Heart left ventricle (tissue), 16 donors: ENCODE measurements around the gene PHF14. TPM values are rescaled to one million over a fixed set of nuclear protein-coding genes. Genes with fewer than 3 reads are reported as not detected.

Source experiments
- ATAC-seq, 4 donors: fragments of 200-7000 bp; cut with Tn5 transposase; one replicate each; pipeline ENCODE4 v1.9.1; 2020 to 2022; ENCODE audit warnings: moderate library complexity in 4 of 4, mild to moderate bottlenecking in 3 of 4, moderate number of reproducible peaks in 1 of 4
- DNase-seq, 5 donors: peaks; one replicate each; pipeline ENCODE4 v3.0.0-alpha.2; 2020
- H3K27ac ChIP-seq, 12 donors: fragments of 200-600 bp; sonication (generic) in 4 of 12; one replicate each; pipeline versions ENCODE4 v1.5.0 to v1.8.0; 2016 to 2022; ENCODE audit warnings: mild to moderate bottlenecking in 2 of 12
- H3K27me3 ChIP-seq, 9 donors: fragments of 200-600 bp; sonication (generic) in 2 of 9; one replicate each; pipeline versions ENCODE4 v1.5.1 to v1.8.0; 2016 to 2022; ENCODE audit warnings: mild to moderate bottlenecking in 3 of 9
- H3K36me3 ChIP-seq, 9 donors: fragments of 200-600 bp; sonication (generic) in 2 of 9; one replicate each; pipeline versions ENCODE4 v1.5.0 to v1.8.0; 2018 to 2022; ENCODE audit warnings: mild to moderate bottlenecking in 2 of 9
- H3K4me1 ChIP-seq, 12 donors: fragments of 200-600 bp; sonication (generic) in 4 of 12; one replicate each; pipeline versions ENCODE4 v1.5.0 to v1.8.0; 2016 to 2022; ENCODE audit warnings: mild to moderate bottlenecking in 3 of 12
- H3K4me3 ChIP-seq, 12 donors: fragments of 200-600 bp; sonication (generic) in 4 of 12; one replicate each; pipeline versions ENCODE4 v1.5.0 to v1.8.0; 2017 to 2022; ENCODE audit warnings: mild to moderate bottlenecking in 9 of 12, moderate library complexity in 4 of 12
- H3K9me3 ChIP-seq, 12 donors: fragments of 200-600 bp; sonication (generic) in 4 of 12; one replicate each; pipeline versions ENCODE4 v1.5.0 to v1.8.0; 2016 to 2022; ENCODE audit warnings: mild to moderate bottlenecking in 1 of 12
- POLR2A ChIP-seq, 2 donors: fragments of 450-650 bp; IDR thresholded peaks; one replicate each; pipeline ENCODE4 v1.6.1; 2017; ENCODE audit warnings: antibody characterized with exemption in 2 of 2, mild to moderate bottlenecking in 2 of 2, moderate library complexity in 2 of 2
- WGBS, 4 donors: extraction: QIAGEN DNeasy Blood & Tissue Kit in 2 of 4; methylation state at CpG; one replicate each; pipeline versions ENCODE4 v1.1.5 to v1.1.7; 2013 to 2018; 5-methylcytosine and 5-hydroxymethylcytosine counted together
- intact Hi-C, 10 donors: fragments of 100-400 bp; cut with DNase I; formaldehyde crosslinking; loops; one replicate each; pipeline versions ENCODE4 v1.11.1 to v1.14.2; 2022
- polyA plus RNA-seq, 2 donors: library from polyadenylated mRNA; stranded (reverse); fragments of 200-250 nt; gene quantifications; one replicate each; pipeline ENCODE4 v1.2.3, GENCODE V29; 2013
- total RNA-seq, 9 donors: library from RNA; depleted of rRNA in 2 of 9; stranded (reverse); fragments of >200 nt in 2 of 9; fragmentation: NEBNext Ultra II Directional in 3 of 9; extraction: Animal tissue kit (Norgen Biotek cat#: 25700) in 3 of 9; gene quantifications; one replicate each; pipeline versions ENCODE4 v1.1.0 to v1.2.4, GENCODE V29; 2016 to 2023
- TF ChIP-seq, protein P1 (sequence below), 12 donors: fragments of 200-600 bp; sonication (generic) in 4 of 12; IDR thresholded peaks; one replicate each; pipeline versions ENCODE4 v1.5.0 to v1.8.0; 2018 to 2022; ENCODE audit warnings: antibody characterized with exemption in 12 of 12, mild to moderate bottlenecking in 5 of 12
- donor health status: ischemic (EF 13 %, LVEDD 7.1; RV severe dilation, severe dysfunction).
- donor health status: healthy with polysubstance abuse.
- donor health status: DM: no; HTN: yes; CAD: no.
- donor health status: DM: no; HTN: no; CAD: no.
- donor health status: ischemic (EF 25% LVEDD 6.9; RV normal size, moderate dysfunction).
- donor health status: ischemic (EF 25% LVEDD 5.7; RV mildly dilated, moderate dysfunction).
- donor health status: healthy.
- donor health status: DM: yes; HTN: yes; CAD: no.
- donor health status: ischemic (EF 35%, LVEDD 5.7; RV mildly dilated, moderate dysfunction).
- donor health status: nonischemic (EF 11% LVEDD 7.7; RV severe dilation, severe dysfunction).
- donor health status: DM: yes; HTN: yes; CAD: no.
- donor health status: PGD.
- donor health status: ischemic (EF 29% LVEDD 5.4; RV normal size, mild dysfunction).
- donor health status: nonischemic (EF 23%, LVEDD 6.1; RV moderate dilation, normal function).

The PHF14 gene
- total and polyA plus RNA-seq, 11 donors: 8.8 to 21.4 (median 14.3) TPM

DNA sequence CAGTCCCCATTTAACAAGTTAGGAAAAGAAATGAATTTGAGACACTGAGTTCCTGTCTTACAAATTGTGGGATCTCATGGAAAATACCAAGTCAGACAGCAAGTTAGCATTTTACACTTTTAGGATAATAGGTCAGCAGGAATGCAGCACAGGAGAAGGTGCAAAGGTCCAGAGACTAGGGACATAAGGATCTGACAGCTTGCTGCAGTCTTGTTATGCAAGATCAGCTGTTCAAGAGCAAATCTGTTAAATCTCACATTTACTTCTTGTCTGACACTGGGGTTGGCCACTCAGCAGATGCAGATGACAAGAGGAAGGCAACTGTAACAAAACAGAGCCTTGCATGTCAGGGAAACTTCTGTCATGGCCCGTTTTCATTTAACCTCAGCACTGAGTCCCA is 239.6 kb downstream of the PHF14 start:
- WGBS, 4 donors: 26 to 75% (median 60%) methylated on average over 1 of the region's 1 CpG
- TF ChIP-seq, protein P1, sequence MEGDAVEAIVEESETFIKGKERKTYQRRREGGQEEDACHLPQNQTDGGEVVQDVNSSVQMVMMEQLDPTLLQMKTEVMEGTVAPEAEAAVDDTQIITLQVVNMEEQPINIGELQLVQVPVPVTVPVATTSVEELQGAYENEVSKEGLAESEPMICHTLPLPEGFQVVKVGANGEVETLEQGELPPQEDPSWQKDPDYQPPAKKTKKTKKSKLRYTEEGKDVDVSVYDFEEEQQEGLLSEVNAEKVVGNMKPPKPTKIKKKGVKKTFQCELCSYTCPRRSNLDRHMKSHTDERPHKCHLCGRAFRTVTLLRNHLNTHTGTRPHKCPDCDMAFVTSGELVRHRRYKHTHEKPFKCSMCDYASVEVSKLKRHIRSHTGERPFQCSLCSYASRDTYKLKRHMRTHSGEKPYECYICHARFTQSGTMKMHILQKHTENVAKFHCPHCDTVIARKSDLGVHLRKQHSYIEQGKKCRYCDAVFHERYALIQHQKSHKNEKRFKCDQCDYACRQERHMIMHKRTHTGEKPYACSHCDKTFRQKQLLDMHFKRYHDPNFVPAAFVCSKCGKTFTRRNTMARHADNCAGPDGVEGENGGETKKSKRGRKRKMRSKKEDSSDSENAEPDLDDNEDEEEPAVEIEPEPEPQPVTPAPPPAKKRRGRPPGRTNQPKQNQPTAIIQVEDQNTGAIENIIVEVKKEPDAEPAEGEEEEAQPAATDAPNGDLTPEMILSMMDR (IDR thresholded peaks at IDR 0.05): no peak
- no peak for TF ChIP-seq POLR2A (IDR thresholded peaks at IDR 0.05)
- Histone ChIP-seq H3K36me3 (no peaks in the 10 kb centered on the region), H3K27me3 (no peaks in the 10 kb centered on the region), H3K27ac (no peak overlapping the region), H3K4me1 (peaks cover 0 to 7% (median 0%) of the 10 kb centered on the region in 12 donors), H3K9me3 (no peaks in the 10 kb centered on the region), H3K4me3 (no peak overlapping the region)
- ATAC-seq (no peak), DNase-seq (no peak)
- intact Hi-C loops: loop anchor here in 2 of 10 donors (10.0 kb wide), 2 partner anchors 148 to 238 kb away; partner anchors contain the start of gene PHF14 (in 1 of the 2)

DNA sequence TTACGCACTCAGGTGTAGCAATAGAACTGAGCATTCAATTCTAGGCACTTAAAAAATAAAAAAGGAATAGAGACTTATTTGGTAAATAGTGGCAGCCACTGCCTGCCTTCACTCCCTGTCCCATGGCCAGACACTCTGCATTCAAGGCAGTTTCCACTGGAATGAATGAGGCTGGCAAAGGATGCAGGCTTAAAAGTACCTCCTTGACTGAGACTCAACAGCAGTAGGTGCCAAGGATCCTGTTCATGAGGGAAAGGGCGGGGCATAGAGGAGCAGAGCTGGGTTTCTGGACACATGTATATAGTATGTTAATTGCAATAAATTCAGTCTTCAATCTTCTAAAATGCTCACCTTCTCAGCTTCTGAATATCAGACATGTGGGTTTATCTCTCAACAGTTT is 242.6 kb downstream of the PHF14 start:
- DNase-seq: no peak
- Histone ChIP-seq H3K36me3 (no peaks in the 10 kb centered on the region), H3K4me3 (no peak overlapping the region), H3K9me3 (no peaks in the 10 kb centered on the region), H3K27me3 (no peaks in the 10 kb centered on the region), H3K4me1 (peaks cover 0 to 8% (median 0%) of the 10 kb centered on the region in 12 donors), H3K27ac (no peak overlapping the region)
- TF ChIP-seq POLR2A (IDR thresholded peaks at IDR 0.05): no peak
- no peak for ATAC-seq
- WGBS, 4 donors: 77 to 87% (median 85%) methylated on average over 2 of the region's 2 CpGs
- intact Hi-C loops: loop anchor here in 2 of 10 donors (10.0 kb wide), 2 partner anchors 151 to 241 kb away; partner anchors contain the start of gene PHF14 (in 1 of the 2)

DNA sequence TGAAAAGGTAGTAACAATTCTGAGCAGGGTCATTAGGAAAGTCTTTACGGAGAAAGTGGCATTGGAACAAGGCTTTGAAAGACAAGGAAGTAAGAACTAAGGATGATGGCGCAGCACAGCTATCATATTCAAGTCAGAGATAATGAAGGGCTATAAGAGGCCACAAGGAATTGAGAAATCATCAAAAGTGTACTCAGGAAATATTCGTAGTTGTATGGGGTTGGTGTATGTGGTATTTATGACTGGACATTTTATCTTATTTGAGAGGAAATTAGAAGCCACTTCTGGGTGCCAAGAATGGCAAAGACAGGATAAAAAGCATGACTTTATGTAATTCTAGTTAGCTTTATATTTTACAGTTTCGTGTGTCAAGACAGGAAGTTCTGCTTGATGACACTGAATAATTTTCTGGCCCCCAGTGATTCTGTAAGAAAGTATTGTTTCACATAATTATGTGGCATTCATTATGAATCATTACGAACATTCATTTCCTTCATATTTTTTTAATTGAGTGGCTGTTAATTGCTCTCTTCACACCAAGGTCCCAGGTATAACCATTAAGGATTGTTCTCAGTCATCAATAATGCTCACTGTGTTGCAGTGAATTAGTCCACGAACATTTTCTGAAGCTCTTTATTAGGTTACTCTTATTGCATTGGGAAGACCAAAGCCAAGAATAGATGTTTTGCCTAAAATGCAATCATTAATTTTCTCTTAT is 244.3 kb downstream of the PHF14 start:
- TF ChIP-seq, protein P1 (IDR thresholded peaks at IDR 0.05): no peak
- no peak for TF ChIP-seq POLR2A (IDR thresholded peaks at IDR 0.05)
- ATAC-seq (no peak), DNase-seq (no peak)
- H3K27me3 ChIP-seq: no peaks in the 10 kb centered on the region
- no peak overlapping the region for H3K4me3 ChIP-seq
- H3K27ac ChIP-seq: no peak overlapping the region
- intact Hi-C loops: loop anchor here in 2 of 10 donors (10.0 kb wide), 2 partner anchors 153 to 243 kb away; partner anchors contain the start of gene PHF14 (in 1 of the 2)
- H3K36me3 ChIP-seq: no peaks in the 10 kb centered on the region
- 73 to 78% (median 74%) methylated on average over 6 of the region's 6 CpGs for WGBS, 4 donors
- H3K9me3 ChIP-seq: no peaks in the 10 kb centered on the region
- H3K4me1 ChIP-seq: peaks cover 0 to 9% (median 0%) of the 10 kb centered on the region in 12 donors
